WERI-Rb-1 (cell line): ENCODE results near the gene PDE6G.

Experiments
- DNase-seq: peaks from one replicate; pipeline ENCODE4 v3.0.0-alpha.2; 2020
- H3K27ac ChIP-seq: fragments of 250-450 bp; sonication (Bioruptor Pico); 2 replicates; pipeline ENCODE4 v1.5.1; 2020; ENCODE audit warnings: mild to moderate bottlenecking, moderate library complexity
- H3K27me3 ChIP-seq: fragments of 250-450 bp; sonication (Bioruptor Pico); 2 replicates; pipeline ENCODE4 v1.5.1; 2021; ENCODE audit warnings: mild to moderate bottlenecking, low read depth, moderate library complexity; ENCODE audit not compliant: insufficient read depth, severe bottlenecking
- H3K36me3 ChIP-seq: fragments of 250-450 bp; sonication (Bioruptor Pico); 2 replicates; pipeline ENCODE4 v1.5.1; 2020; ENCODE audit warnings: mild to moderate bottlenecking, moderate library complexity
- H3K4me3 ChIP-seq: 2 replicates; pipeline ENCODE4 v1.5.1; 2011; ENCODE audit warnings: low read depth, mild to moderate bottlenecking, control low read depth, low read length
- H3K9me3 ChIP-seq: fragments of 250-450 bp; sonication (Bioruptor Pico); 2 replicates; pipeline ENCODE4 v1.5.1; 2021; ENCODE audit warnings: mild to moderate bottlenecking, moderate library complexity; ENCODE audit not compliant: severe bottlenecking
- CTCF ChIP-seq: IDR thresholded peaks from 2 replicates; pipeline ENCODE4 v1.5.1; 2011; ENCODE audit warnings: low read depth, mild to moderate bottlenecking, control low read depth, inconsistent platforms, low read length

The PDE6G gene

GRCh38 chr17:81640011-81640410, 16.3 kb downstream of the PDE6G start:
- no peak for TF ChIP-seq CTCF
- no peaks in the 10 kb centered on the region for H3K9me3 ChIP-seq
- H3K36me3 ChIP-seq = peaks cover 7% of the 10 kb centered on the region
- H3K27ac ChIP-seq = no peak overlapping the region
- no peaks in the 10 kb centered on the region for H3K27me3 ChIP-seq
- DNase-seq = no peak
- no peak overlapping the region for H3K4me3 ChIP-seq

DNA sequence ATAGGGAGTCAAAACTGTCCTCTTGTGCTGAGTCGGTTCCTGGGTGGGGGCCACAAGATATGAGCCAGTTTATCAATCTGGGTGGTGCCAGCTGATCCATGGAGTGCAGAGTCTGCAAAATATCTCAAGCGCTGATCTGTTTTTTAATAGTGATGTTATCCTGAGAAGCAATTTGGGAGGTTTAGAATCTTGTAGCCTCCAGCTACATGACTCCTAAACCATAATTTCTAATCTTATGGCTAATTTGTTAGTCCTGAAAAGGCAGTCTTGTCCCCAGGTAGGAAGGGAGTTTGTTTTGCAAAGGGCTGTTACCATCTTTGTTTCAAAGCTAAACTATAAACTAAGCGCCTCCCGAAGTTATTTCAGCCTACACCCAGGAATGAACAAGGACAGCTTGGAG, 17.7 kb downstream of the PDE6G start:
- H3K27ac ChIP-seq = no peak overlapping the region

GRCh38 chr17:81636505-81637288, 19.6 kb downstream of the PDE6G start, which contains the start of the genes NPLOC4 and TSPAN10:
Gene NPLOC4 (minus strand): TSS chr17:81637112. CDS start chr17:81636930, 182 bp downstream.
Gene TSPAN10 (plus strand): TSS chr17:81637196. CDS start chr17:81642413, 5,217 bp downstream.
- TF ChIP-seq CTCF = no peak
- H3K27me3 ChIP-seq = no peaks in the 10 kb centered on the region
- no peaks in the 10 kb centered on the region for H3K9me3 ChIP-seq
- peak within 1 kb of the TSS; percentile 93 for H3K27ac ChIP-seq
- DNase-seq = peak; percentile 91
- peaks cover 36% of the 10 kb centered on the region for H3K36me3 ChIP-seq
- peak within 1 kb of the TSS; percentile 87 for H3K4me3 ChIP-seq

More for the DNA sequence above, 17.7 kb downstream of the PDE6G start:
- no peak for DNase-seq
- no peak overlapping the region for H3K4me3 ChIP-seq
- no peak for TF ChIP-seq CTCF
- no peaks in the 10 kb centered on the region for H3K9me3 ChIP-seq
- no peaks in the 10 kb centered on the region for H3K27me3 ChIP-seq
- H3K36me3 ChIP-seq = peaks cover 19% of the 10 kb centered on the region

- no peak for DNase-seq
Observed at GRCh38 chr17:81635973-81636504, 20.3 kb downstream of the PDE6G start.

GRCh38 chr17:81635431-81635830, 20.9 kb downstream of the PDE6G start:
- H3K9me3 ChIP-seq = no peaks in the 10 kb centered on the region
- peak overlapping the region; percentile 93; the same call in 1 of the 2 replicates for H3K27ac ChIP-seq
- H3K4me3 ChIP-seq = no peak overlapping the region
- DNase-seq = no peak
- TF ChIP-seq CTCF = no peak
- peaks cover 46% of the 10 kb centered on the region for H3K36me3 ChIP-seq
- no peaks in the 10 kb centered on the region for H3K27me3 ChIP-seq

More at GRCh38 chr17:81635973-81636504, 20.3 kb downstream of the PDE6G start:
- Histone ChIP-seq H3K27ac (peak overlapping the region; percentile 93), H3K4me3 (peak overlapping the region; percentile 87), H3K9me3 (no peaks in the 10 kb centered on the region), H3K36me3 (peaks cover 40% of the 10 kb centered on the region), H3K27me3 (no peaks in the 10 kb centered on the region)
- no peak for TF ChIP-seq CTCF
